ENCODE data around the gene TBC1D14.

The TBC1D14 gene

GRCh38 chr4:7060346-7061150, 150.9 kb downstream of the TBC1D14 start:
- Histone ChIP-seq H3K4me1 (ENCODE audit: control insufficient read depth, insufficient read depth, low read length) (no peaks in the 10 kb centered on the region), H3K27ac (ENCODE audit: low read depth, low read length) (no peak overlapping the region), H3K4me3 (ENCODE audit: low read length) (no peak overlapping the region), H3K27me3 (ENCODE audit: control insufficient read depth, insufficient read depth, low read length) (no peaks in the 10 kb centered on the region), H3K9ac (ENCODE audit: low read length) (no peak overlapping the region), H3K36me3 (ENCODE audit: control insufficient read depth, insufficient read depth, low read length) (peaks cover 31% of the 10 kb centered on the region)

GRCh38 chr4:7061815-7062214, 152.2 kb downstream of the TBC1D14 start:
- no peaks in the 10 kb centered on the region for H3K27me3 ChIP-seq (ENCODE audit: control insufficient read depth, insufficient read depth, low read length)
- H3K36me3 ChIP-seq (ENCODE audit: control insufficient read depth, insufficient read depth, low read length) = peaks cover 26% of the 10 kb centered on the region
- no peak overlapping the region for H3K27ac ChIP-seq (ENCODE audit: low read depth, low read length)
- no peak overlapping the region for H3K4me3 ChIP-seq (ENCODE audit: low read length)
- peaks cover 4% of the 10 kb centered on the region for H3K4me1 ChIP-seq (ENCODE audit: control insufficient read depth, insufficient read depth, low read length)
- H3K9ac ChIP-seq (ENCODE audit: low read length) = no peak overlapping the region

- no peak overlapping the region for H3K27ac ChIP-seq (ENCODE audit: low read depth, low read length)
- peaks cover 10% of the 10 kb centered on the region for H3K4me1 ChIP-seq (ENCODE audit: control insufficient read depth, insufficient read depth, low read length)
- H3K9ac ChIP-seq (ENCODE audit: low read length) = no peak overlapping the region
- no peaks in the 10 kb centered on the region for H3K27me3 ChIP-seq (ENCODE audit: control insufficient read depth, insufficient read depth, low read length)
- no peak overlapping the region for H3K4me3 ChIP-seq (ENCODE audit: low read length)
- H3K36me3 ChIP-seq (ENCODE audit: control insufficient read depth, insufficient read depth, low read length) = peaks cover 26% of the 10 kb centered on the region
These were observed 153.2 kb downstream of the TBC1D14 start for GRCh38 chr4:7062816-7063215.

GRCh38 chr4:7063362-7063761, 153.7 kb downstream of the TBC1D14 start:
- Histone ChIP-seq H3K4me3 (ENCODE audit: low read length) (no peak overlapping the region), H3K27me3 (ENCODE audit: control insufficient read depth, insufficient read depth, low read length) (no peaks in the 10 kb centered on the region), H3K9ac (ENCODE audit: low read length) (no peak overlapping the region), H3K36me3 (ENCODE audit: control insufficient read depth, insufficient read depth, low read length) (peaks cover 26% of the 10 kb centered on the region), H3K4me1 (ENCODE audit: control insufficient read depth, insufficient read depth, low read length) (peaks cover 10% of the 10 kb centered on the region), H3K27ac (ENCODE audit: low read depth, low read length) (no peak overlapping the region)

- H3K4me1 ChIP-seq (ENCODE audit: control insufficient read depth, insufficient read depth, low read length) = peaks cover 10% of the 10 kb centered on the region
- H3K4me3 ChIP-seq (ENCODE audit: low read length) = no peak overlapping the region
- H3K27me3 ChIP-seq (ENCODE audit: control insufficient read depth, insufficient read depth, low read length) = no peaks in the 10 kb centered on the region
- H3K27ac ChIP-seq (ENCODE audit: low read depth, low read length) = no peak overlapping the region
- no peak overlapping the region for H3K9ac ChIP-seq (ENCODE audit: low read length)
- peaks cover 20% of the 10 kb centered on the region for H3K36me3 ChIP-seq (ENCODE audit: control insufficient read depth, insufficient read depth, low read length)
These were observed 156.4 kb downstream of the TBC1D14 start for GRCh38 chr4:7066006-7066405.

GRCh38 chr4:7066493-7066892, 156.9 kb downstream of the TBC1D14 start:
- no peak overlapping the region for H3K27ac ChIP-seq (ENCODE audit: low read depth, low read length)
- H3K36me3 ChIP-seq (ENCODE audit: control insufficient read depth, insufficient read depth, low read length) = peaks cover 17% of the 10 kb centered on the region
- peak overlapping the region; percentile 85 for H3K4me3 ChIP-seq (ENCODE audit: low read length)
- H3K27me3 ChIP-seq (ENCODE audit: control insufficient read depth, insufficient read depth, low read length) = no peaks in the 10 kb centered on the region
- H3K9ac ChIP-seq (ENCODE audit: low read length) = no peak overlapping the region
- peaks cover 10% of the 10 kb centered on the region for H3K4me1 ChIP-seq (ENCODE audit: control insufficient read depth, insufficient read depth, low read length)

- peak overlapping the region; percentile 86 for H3K27ac ChIP-seq (ENCODE audit: low read depth, low read length)
- H3K9ac ChIP-seq (ENCODE audit: low read length) = peak overlapping the region; percentile 75
- H3K36me3 ChIP-seq (ENCODE audit: control insufficient read depth, insufficient read depth, low read length) = peaks cover 12% of the 10 kb centered on the region
- H3K27me3 ChIP-seq (ENCODE audit: control insufficient read depth, insufficient read depth, low read length) = no peaks in the 10 kb centered on the region
- peak overlapping the region; percentile 85 for H3K4me3 ChIP-seq (ENCODE audit: low read length)
- H3K4me1 ChIP-seq (ENCODE audit: control insufficient read depth, insufficient read depth, low read length) = peaks cover 10% of the 10 kb centered on the region
These were observed 157.5 kb downstream of the TBC1D14 start for GRCh38 chr4:7067126-7067451.

- Histone ChIP-seq H3K36me3 (ENCODE audit: control insufficient read depth, insufficient read depth, low read length) (peaks cover 11% of the 10 kb centered on the region), H3K27ac (ENCODE audit: low read depth, low read length) (peak within 1 kb of the TSS; percentile 86), H3K27me3 (ENCODE audit: control insufficient read depth, insufficient read depth, low read length) (no peaks in the 10 kb centered on the region), H3K4me3 (ENCODE audit: low read length) (peak within 1 kb of the TSS; percentile 85), H3K9ac (ENCODE audit: low read length) (peak within 1 kb of the TSS; percentile 75), H3K4me1 (ENCODE audit: control insufficient read depth, insufficient read depth, low read length) (peaks cover 10% of the 10 kb centered on the region)
These were observed 158.0 kb downstream of the TBC1D14 start, which contains the start of gene GRPEL1 for GRCh38 chr4:7067452-7068278. Gene GRPEL1 (minus strand): TSS chr4:7068064. CDS start chr4:7068032, 32 bp downstream.

GRCh38 chr4:7068279-7068842, 158.7 kb downstream of the TBC1D14 start:
- H3K36me3 ChIP-seq (ENCODE audit: control insufficient read depth, insufficient read depth, low read length) = peaks cover 6% of the 10 kb centered on the region
- no peaks in the 10 kb centered on the region for H3K27me3 ChIP-seq (ENCODE audit: control insufficient read depth, insufficient read depth, low read length)
- H3K27ac ChIP-seq (ENCODE audit: low read depth, low read length) = peak overlapping the region; percentile 86
- H3K4me3 ChIP-seq (ENCODE audit: low read length) = peak overlapping the region; percentile 74
- peak overlapping the region; percentile 51 for H3K9ac ChIP-seq (ENCODE audit: low read length)
- H3K4me1 ChIP-seq (ENCODE audit: control insufficient read depth, insufficient read depth, low read length) = peaks cover 10% of the 10 kb centered on the region

GRCh38 chr4:7068883-7069282, 159.3 kb downstream of the TBC1D14 start:
- Histone ChIP-seq H3K4me1 (ENCODE audit: control insufficient read depth, insufficient read depth, low read length) (peaks cover 10% of the 10 kb centered on the region), H3K9ac (ENCODE audit: low read length) (peak overlapping the region; percentile 51), H3K36me3 (ENCODE audit: control insufficient read depth, insufficient read depth, low read length) (peaks cover 1% of the 10 kb centered on the region), H3K27ac (ENCODE audit: low read depth, low read length) (peak overlapping the region; percentile 86), H3K27me3 (ENCODE audit: control insufficient read depth, insufficient read depth, low read length) (no peaks in the 10 kb centered on the region), H3K4me3 (ENCODE audit: low read length) (peak overlapping the region; percentile 74)

GRCh38 chr4:7070729-7071511, 161.3 kb downstream of the TBC1D14 start:
- Histone ChIP-seq H3K27ac (ENCODE audit: low read depth, low read length) (no peak overlapping the region), H3K4me3 (ENCODE audit: low read length) (no peak overlapping the region), H3K4me1 (ENCODE audit: control insufficient read depth, insufficient read depth, low read length) (peaks cover 10% of the 10 kb centered on the region), H3K9ac (ENCODE audit: low read length) (no peak overlapping the region), H3K27me3 (ENCODE audit: control insufficient read depth, insufficient read depth, low read length) (no peaks in the 10 kb centered on the region), H3K36me3 (ENCODE audit: control insufficient read depth, insufficient read depth, low read length) (no peaks in the 10 kb centered on the region)

- Histone ChIP-seq H3K27me3 (ENCODE audit: control insufficient read depth, insufficient read depth, low read length) (no peaks in the 10 kb centered on the region), H3K9ac (ENCODE audit: low read length) (no peak overlapping the region), H3K4me3 (ENCODE audit: low read length) (no peak overlapping the region), H3K36me3 (ENCODE audit: control insufficient read depth, insufficient read depth, low read length) (no peaks in the 10 kb centered on the region), H3K4me1 (ENCODE audit: control insufficient read depth, insufficient read depth, low read length) (no peaks in the 10 kb centered on the region), H3K27ac (ENCODE audit: low read depth, low read length) (no peak overlapping the region)
These were observed 163.4 kb downstream of the TBC1D14 start for GRCh38 chr4:7073059-7073458.

Data from rectal smooth muscle tissue (tissue), 1 donor.